Upper lobe of left lung (tissue), 4 donors: ENCODE measurements around the gene YWHAQ.

Source experiments
- POLR2A ChIP-seq, 4 donors: fragments of 450-650 bp; IDR thresholded peaks; one replicate each; pipeline ENCODE4 v1.5.1; 2016 to 2017; ENCODE audit warnings: antibody characterized with exemption in 4 of 4, mild to moderate bottlenecking in 2 of 4
- TF ChIP-seq, protein P1 (sequence below), 6 experiments: fragments of 450-650 bp in 4 of 6; fragments of 200-600 bp in 2 of 6; sonication (generic) in 2 of 6; IDR thresholded peaks; one replicate each; pipeline ENCODE4 v1.5.1; 2016 to 2019; ENCODE audit warnings: antibody characterized with exemption in 6 of 6

DNA sequence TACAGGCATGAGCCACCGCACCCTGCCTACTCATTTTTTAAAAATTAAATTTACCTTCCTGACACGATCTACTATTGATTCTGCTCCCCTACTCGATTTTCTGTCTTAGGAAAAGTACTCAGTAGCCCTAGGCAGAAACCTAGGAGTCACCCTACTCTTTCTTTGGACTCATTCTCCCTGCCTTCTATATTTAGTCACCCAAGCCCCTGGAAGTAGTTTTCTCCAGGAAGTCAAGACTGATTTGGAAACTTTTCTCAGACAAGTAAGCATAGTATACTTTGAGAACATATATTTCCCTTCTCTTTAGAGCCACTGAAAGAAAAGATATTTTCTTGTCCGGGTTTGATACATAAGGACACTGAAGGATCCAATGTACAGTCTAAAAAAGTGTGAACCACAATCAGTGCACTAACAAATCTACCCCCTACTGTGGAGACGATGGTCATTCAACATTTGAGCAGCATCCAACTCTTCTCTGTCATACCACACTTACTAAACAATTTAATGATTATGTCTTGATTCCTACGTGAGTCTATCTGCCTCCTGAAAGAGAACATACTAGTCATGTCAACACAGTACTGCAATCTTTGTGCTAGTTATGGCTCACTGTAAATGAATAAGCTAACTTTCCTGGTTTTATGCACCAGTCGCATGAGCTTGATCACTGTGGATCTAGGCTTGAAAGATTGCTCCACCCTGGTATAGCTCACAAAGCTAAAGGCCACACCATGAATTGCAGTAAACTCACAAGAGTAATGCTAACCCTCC is 19.8 kb downstream of the YWHAQ start:
- TF ChIP-seq, protein P1, sequence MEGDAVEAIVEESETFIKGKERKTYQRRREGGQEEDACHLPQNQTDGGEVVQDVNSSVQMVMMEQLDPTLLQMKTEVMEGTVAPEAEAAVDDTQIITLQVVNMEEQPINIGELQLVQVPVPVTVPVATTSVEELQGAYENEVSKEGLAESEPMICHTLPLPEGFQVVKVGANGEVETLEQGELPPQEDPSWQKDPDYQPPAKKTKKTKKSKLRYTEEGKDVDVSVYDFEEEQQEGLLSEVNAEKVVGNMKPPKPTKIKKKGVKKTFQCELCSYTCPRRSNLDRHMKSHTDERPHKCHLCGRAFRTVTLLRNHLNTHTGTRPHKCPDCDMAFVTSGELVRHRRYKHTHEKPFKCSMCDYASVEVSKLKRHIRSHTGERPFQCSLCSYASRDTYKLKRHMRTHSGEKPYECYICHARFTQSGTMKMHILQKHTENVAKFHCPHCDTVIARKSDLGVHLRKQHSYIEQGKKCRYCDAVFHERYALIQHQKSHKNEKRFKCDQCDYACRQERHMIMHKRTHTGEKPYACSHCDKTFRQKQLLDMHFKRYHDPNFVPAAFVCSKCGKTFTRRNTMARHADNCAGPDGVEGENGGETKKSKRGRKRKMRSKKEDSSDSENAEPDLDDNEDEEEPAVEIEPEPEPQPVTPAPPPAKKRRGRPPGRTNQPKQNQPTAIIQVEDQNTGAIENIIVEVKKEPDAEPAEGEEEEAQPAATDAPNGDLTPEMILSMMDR (IDR thresholded peaks at IDR 0.05): no peak
- TF ChIP-seq POLR2A (IDR thresholded peaks at IDR 0.05): no peak
